BJ (cell line): ENCODE measurements around the gene TUBG1. TPM values are rescaled to one million over a fixed set of nuclear protein-coding genes. Genes with fewer than 3 reads are reported as not detected.

Experiments used
- CTCF ChIA-PET: fragments of 350-600 bp; formaldehyde crosslinking; extraction: SDS; loops from one replicate; lab custom pipeline; 2021; ENCODE audit warnings: antibody characterized with exemption, inconsistent platforms; lab: Yijun Ruan, JAX
- POLR2A ChIA-PET: fragments of 300-600 bp; sonication (Branson Sonifier 250); formaldehyde crosslinking; extraction: SDS; loops from one replicate; lab custom pipeline; 2021; ENCODE audit warnings: antibody characterized with exemption; lab: Charles Lee
- DNase-seq: peaks from one replicate; pipeline ENCODE4 v3.0.0-alpha.2; 2011; ENCODE audit warnings: low read depth
- H3K27me3 ChIP-seq: 2 replicates; pipeline ENCODE4 v1.6.0; 2011; ENCODE audit warnings: low read length; ENCODE audit not compliant: control insufficient read depth, insufficient read depth
- H3K36me3 ChIP-seq: 2 replicates; pipeline ENCODE4 v1.5.1; 2011; ENCODE audit warnings: low read length; ENCODE audit not compliant: control insufficient read depth, insufficient read depth
- H3K4me3 ChIP-seq: 2 replicates; pipeline ENCODE4 v1.5.1; 2011; ENCODE audit warnings: low read depth, mild to moderate bottlenecking, control low read depth, low read length
- CTCF ChIP-seq: IDR thresholded peaks from 2 replicates; pipeline ENCODE4 v1.5.1; 2011; ENCODE audit warnings: low read depth, mild to moderate bottlenecking, control low read depth, inconsistent platforms, low read length, moderate library complexity; ENCODE audit not compliant: insufficient read depth
- polyA plus RNA-seq: library from polyadenylated mRNA; depleted of rRNA; stranded (reverse); fragments of >200 nt; gene quantifications from 2 replicates; pipeline ENCODE4 v1.2.3, GENCODE V29; 2011

Gene TUBG1
- polyA plus RNA-seq, 1 experiment = 66.1 TPM

GRCh38 chr17:42566215-42566882, 43.1 kb upstream of the TUBG1 start:
- Histone ChIP-seq H3K36me3 (peaks cover 39% of the 10 kb centered on the region), H3K4me3 (peak overlapping the region; percentile 97), H3K27me3 (no peaks in the 10 kb centered on the region)
- ChIA-PET POLR2A (no interaction called here), CTCF (interaction anchor here (0.7 to 1.0 kb wide), 2 partner anchors 12 kb away, joined by 3 to 4 read pairs; no protein-coding TSS in a partner anchor)
- TF ChIP-seq CTCF = no peak
- DNase-seq = no peak

- H3K36me3 ChIP-seq = peaks cover 43% of the 10 kb centered on the region
- peak; percentile 39 for DNase-seq
- no peak for TF ChIP-seq CTCF
- peak within 1 kb of the TSS; percentile 97 for H3K4me3 ChIP-seq
- CTCF ChIA-PET = interaction anchor here (1.0 to 2.0 kb wide), 3 partner anchors 11 to 19 kb away, joined by 3 to 11 read pairs (median 4); partner anchors contain the start of gene PSMC3IP
- H3K27me3 ChIP-seq = no peaks in the 10 kb centered on the region
- POLR2A ChIA-PET = interaction anchor here (0.6 kb wide), 1 partner anchor 429 kb away, joined by 4 read pairs; no protein-coding TSS in a partner anchor
Observed at GRCh38 chr17:42566883-42567573, 42.5 kb upstream of the TUBG1 start, which contains the start of gene MLX. MLX (plus strand) TSS chr17:42567100; CDS start chr17:42567125, 25 bp downstream.

- H3K27me3 ChIP-seq = no peaks in the 10 kb centered on the region
- ChIA-PET POLR2A (interaction anchor here (0.7 kb wide), 1 partner anchor 41 kb away, joined by 3 read pairs; the partner anchor contains the start of gene TUBG1), CTCF (interaction anchor here (1.1 to 2.0 kb wide), 2 partner anchors 9 to 111 kb away, joined by 3 to 11 read pairs; partner anchors contain the start of gene PSMC3IP)
- H3K36me3 ChIP-seq = peaks cover 48% of the 10 kb centered on the region
- no peak overlapping the region for H3K4me3 ChIP-seq
- DNase-seq = no peak
- no peak for TF ChIP-seq CTCF
Observed at GRCh38 chr17:42568341-42569111, 41.0 kb upstream of the TUBG1 start.

- TF ChIP-seq CTCF = no peak
- CTCF ChIA-PET = no interaction called here
- no peak for DNase-seq
- POLR2A ChIA-PET = no interaction called here
- Histone ChIP-seq H3K4me3 (no peak overlapping the region), H3K36me3 (peaks cover 31% of the 10 kb centered on the region), H3K27me3 (no peaks in the 10 kb centered on the region)
Observed at GRCh38 chr17:42571435-42572225, 37.9 kb upstream of the TUBG1 start.
